ENCODE data around the gene ATP11A.

- TF ChIP-seq ZBTB20 (tag by site-specific recombination; IDR thresholded peaks at IDR 0.05) (no peak), GLI4 (tag by site-specific recombination; IDR thresholded peaks at IDR 0.05) (no peak), SP2 (tag by site-specific recombination; IDR thresholded peaks at IDR 0.05) (no peak), KLF17 (tag by site-specific recombination; IDR thresholded peaks at IDR 0.05) (no peak), ZNF140 (tag by site-specific recombination; IDR thresholded peaks at IDR 0.05) (no peak), CTCF (tag by site-specific recombination; IDR thresholded peaks at IDR 0.05) (no peak), ZFP37 (tag by site-specific recombination; IDR thresholded peaks at IDR 0.05) (no peak), ZBTB17 (tag by site-specific recombination; IDR thresholded peaks at IDR 0.05) (no peak)
Measured at GRCh38 chr13:112825875-112826274, 136.0 kb downstream of the ATP11A start.

Measured in HEK293 (cell line).